AG04450 (cell line): ENCODE results near the gene CASKIN1. TPM values are rescaled to one million over a fixed set of nuclear protein-coding genes. Genes with fewer than 3 reads are reported as not detected.

Experiments
- CTCF ChIA-PET: fragments of 300-600, 350-600 bp; formaldehyde crosslinking; extraction: SDS; loops from one replicate; lab custom pipeline; 2022; ENCODE audit warnings: antibody characterized with exemption, inconsistent platforms; lab: Charles Lee
- POLR2A ChIA-PET: fragments of 350-600 bp; formaldehyde crosslinking; extraction: SDS; loops from one replicate; lab custom pipeline; 2021; ENCODE audit warnings: antibody characterized with exemption, inconsistent platforms; lab: Yijun Ruan, JAX
- DNase-seq: peaks from one replicate; pipeline ENCODE4 v3.0.0-alpha.2; 2011; ENCODE audit warnings: low read depth, low spot score
- H3K27ac ChIP-seq: one replicate; pipeline ENCODE4 v1.5.1; 2012; ENCODE audit warnings: low read depth, low read length, control low read depth
- H3K27me3 ChIP-seq: one replicate; pipeline ENCODE4 v1.6.0; 2012; ENCODE audit warnings: low read length; ENCODE audit not compliant: control insufficient read depth, insufficient read depth
- H3K4me3 ChIP-seq: 2 replicates; pipeline ENCODE4 v1.5.1; 2011; ENCODE audit warnings: mild to moderate bottlenecking, low read depth, low read length, control low read depth
- H3K9me3 ChIP-seq: 2 replicates; pipeline ENCODE4 v1.5.1; 2012; ENCODE audit warnings: low read length; ENCODE audit not compliant: control insufficient read depth, insufficient read depth
- polyA plus RNA-seq: library from polyadenylated mRNA; depleted of rRNA; stranded (reverse); fragments of >200 nt; gene quantifications from 2 replicates; pipeline ENCODE4 v1.2.3, GENCODE V29; 2011
- TF ChIP-seq, protein P1 (sequence below): IDR thresholded peaks from 2 replicates; pipeline ENCODE4 v1.5.1; 2011; ENCODE audit warnings: low read depth, low read length, control low read depth, inconsistent platforms

The CASKIN1 gene
- polyA plus RNA-seq, 1 experiment, result 0.02 TPM

DNA sequence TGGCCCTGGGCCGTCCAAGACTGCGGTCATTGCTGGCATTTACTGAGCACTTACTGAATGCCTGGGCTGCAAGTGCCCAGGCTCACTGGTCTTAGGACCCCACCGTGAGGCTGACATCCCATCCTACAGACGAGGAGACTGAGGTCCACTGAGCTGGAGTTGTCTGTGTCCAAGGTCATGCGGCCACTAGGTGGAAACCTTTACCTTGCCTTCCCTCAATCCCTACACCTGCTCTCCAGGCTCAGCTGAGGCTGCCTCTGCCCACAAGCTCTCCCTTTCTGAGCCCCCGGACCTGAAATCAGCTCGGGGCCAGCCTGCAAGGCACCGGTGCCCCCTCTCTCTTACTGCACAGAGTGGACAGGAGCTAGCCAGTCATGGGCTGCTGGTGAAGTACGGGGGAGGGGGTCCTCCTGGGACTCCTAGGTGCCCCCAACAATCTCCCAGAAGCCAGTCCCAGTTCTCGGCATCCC, 1.5 kb downstream of the CASKIN1 start:
- POLR2A ChIA-PET, result interaction anchor here (0.6 to 3.4 kb wide), 3 partner anchors 9 to 40 kb away, joined by 3 to 16 read pairs (median 7); partner anchors contain the start of gene TRAF7
- no peak overlapping the region for H3K4me3 ChIP-seq
- peaks cover 58% of the 10 kb centered on the region for H3K27me3 ChIP-seq
- H3K9me3 ChIP-seq, result peaks cover 3% of the 10 kb centered on the region; the same call in 1 of the 2 replicates
- no peak overlapping the region for H3K27ac ChIP-seq
- no peak for DNase-seq
- CTCF ChIA-PET, result no interaction called here
- TF ChIP-seq, protein P1, sequence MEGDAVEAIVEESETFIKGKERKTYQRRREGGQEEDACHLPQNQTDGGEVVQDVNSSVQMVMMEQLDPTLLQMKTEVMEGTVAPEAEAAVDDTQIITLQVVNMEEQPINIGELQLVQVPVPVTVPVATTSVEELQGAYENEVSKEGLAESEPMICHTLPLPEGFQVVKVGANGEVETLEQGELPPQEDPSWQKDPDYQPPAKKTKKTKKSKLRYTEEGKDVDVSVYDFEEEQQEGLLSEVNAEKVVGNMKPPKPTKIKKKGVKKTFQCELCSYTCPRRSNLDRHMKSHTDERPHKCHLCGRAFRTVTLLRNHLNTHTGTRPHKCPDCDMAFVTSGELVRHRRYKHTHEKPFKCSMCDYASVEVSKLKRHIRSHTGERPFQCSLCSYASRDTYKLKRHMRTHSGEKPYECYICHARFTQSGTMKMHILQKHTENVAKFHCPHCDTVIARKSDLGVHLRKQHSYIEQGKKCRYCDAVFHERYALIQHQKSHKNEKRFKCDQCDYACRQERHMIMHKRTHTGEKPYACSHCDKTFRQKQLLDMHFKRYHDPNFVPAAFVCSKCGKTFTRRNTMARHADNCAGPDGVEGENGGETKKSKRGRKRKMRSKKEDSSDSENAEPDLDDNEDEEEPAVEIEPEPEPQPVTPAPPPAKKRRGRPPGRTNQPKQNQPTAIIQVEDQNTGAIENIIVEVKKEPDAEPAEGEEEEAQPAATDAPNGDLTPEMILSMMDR, result peak; percentile 41

DNA sequence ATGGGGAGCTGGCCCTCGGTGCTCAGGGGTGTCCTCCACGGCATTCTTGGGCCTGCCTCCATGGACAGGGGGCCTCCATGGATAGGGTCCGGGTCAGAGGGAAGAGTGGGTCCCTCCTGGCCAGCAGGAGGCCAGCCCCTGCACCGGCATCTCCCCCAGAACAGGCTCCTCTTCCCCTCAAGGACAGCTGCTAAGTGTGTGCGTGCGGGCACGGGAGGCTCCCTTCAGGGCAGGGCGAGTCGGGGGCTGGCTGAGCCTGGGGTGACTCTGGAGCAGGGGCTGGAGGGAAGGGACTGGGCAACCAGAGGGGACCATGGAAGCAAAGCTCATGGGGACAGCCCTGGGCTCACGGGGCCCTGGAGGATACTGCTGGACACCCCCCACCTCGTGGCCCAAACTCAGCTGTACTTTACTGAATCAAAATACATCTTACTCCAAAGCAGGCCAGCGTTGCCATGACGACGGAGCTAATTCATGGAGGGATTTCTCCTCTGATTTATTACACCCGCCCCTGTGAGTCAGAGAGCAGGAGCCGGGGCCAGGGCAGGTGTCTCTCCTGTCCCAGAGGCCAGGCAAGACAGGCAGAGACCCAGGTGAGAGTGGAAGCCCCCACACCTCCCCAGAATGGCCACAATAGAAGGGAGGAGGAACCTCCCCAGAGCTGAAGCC, 2.1 kb downstream of the CASKIN1 start:
- Histone ChIP-seq H3K4me3 (no peak overlapping the region), H3K27me3 (peaks cover 52% of the 10 kb centered on the region), H3K27ac (no peak overlapping the region), H3K9me3 (peaks cover 3% of the 10 kb centered on the region; the same call in 1 of the 2 replicates)
- no peak for DNase-seq
- ChIA-PET CTCF (no interaction called here), POLR2A (interaction anchor here (0.6 to 3.4 kb wide), 2 partner anchors 36 to 39 kb away, joined by 7 to 16 read pairs; partner anchors contain the start of gene TRAF7)
- TF ChIP-seq, protein P1, result no peak

DNA sequence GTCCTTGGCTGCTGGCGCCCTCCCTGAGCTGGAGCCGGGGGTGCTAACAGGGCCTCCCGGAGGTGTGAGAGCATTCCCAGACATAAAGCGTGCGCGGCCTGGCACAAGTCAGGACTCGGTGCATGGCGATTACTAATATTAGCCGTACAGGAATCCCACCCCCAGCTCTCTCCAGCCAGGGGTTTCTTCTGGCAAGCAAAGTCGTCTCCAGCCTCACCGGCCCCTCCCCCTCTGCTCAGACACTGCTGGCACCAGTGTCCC, 5.0 kb downstream of the CASKIN1 start:
- TF ChIP-seq, protein P1, result no peak
- Histone ChIP-seq H3K4me3 (no peak overlapping the region), H3K27me3 (peaks cover 26% of the 10 kb centered on the region), H3K27ac (no peak overlapping the region), H3K9me3 (peaks cover 3% of the 10 kb centered on the region; the same call in 1 of the 2 replicates)
- CTCF ChIA-PET, result no interaction called here
- DNase-seq, result no peak
- POLR2A ChIA-PET, result interaction anchor here (1.8 kb wide), 1 partner anchor 36 kb away, joined by 8 read pairs; the partner anchor contains the start of gene TRAF7

DNA sequence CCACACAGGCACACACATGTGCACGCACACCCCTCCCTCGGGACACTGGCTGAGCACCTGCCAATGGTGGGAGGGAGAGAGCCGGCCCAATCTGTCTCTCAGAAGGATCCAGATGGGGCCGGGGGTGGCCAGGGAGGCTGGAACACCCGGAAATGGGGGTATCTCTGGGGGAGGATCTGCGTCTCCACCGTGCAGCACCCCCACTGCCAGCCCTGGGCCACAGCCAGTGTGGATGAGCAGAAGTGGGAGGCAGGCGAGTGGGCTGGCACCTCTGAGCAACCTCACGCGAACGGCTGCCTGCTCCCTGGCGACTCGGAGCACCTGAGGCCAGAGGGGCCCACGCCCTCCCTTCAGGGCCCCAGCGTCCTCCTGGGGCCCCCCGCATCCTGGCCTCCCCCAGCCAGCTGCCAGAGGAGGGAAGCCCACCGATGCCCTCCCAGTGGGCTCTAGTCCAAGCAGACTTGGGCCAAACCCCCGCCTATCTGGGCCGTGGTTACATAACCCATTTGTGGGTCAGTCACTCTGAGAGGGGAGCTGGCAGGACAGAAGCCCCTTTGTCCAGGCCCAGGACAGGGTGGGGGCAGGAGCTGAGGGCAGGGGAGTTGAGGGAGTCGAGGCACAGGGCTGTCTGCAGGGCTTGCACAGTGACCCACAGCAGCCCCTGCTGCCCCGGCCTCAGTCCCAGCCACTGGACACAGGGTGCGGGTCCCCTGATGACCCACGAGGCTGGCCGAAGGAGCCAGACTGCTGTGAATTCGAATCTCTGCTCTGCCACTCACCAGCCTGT, 5.6 kb downstream of the CASKIN1 start:
- Histone ChIP-seq H3K9me3 (peaks cover 3% of the 10 kb centered on the region; the same call in 1 of the 2 replicates), H3K27me3 (peaks cover 28% of the 10 kb centered on the region), H3K27ac (no peak overlapping the region), H3K4me3 (no peak overlapping the region)
- TF ChIP-seq, protein P1, result no peak
- CTCF ChIA-PET, result no interaction called here
- DNase-seq, result no peak
- POLR2A ChIA-PET, result interaction anchor here (1.7 to 1.8 kb wide), 2 partner anchors 35 kb away, joined by 5 to 8 read pairs; partner anchors contain the start of gene TRAF7
